AG04450 (cell line): ENCODE measurements around the gene CXCR5. TPM values are rescaled to one million over a fixed set of nuclear protein-coding genes. Genes with fewer than 3 reads are reported as not detected.

Experiments
- CTCF ChIA-PET: fragments of 300-600, 350-600 bp; formaldehyde crosslinking; extraction: SDS; loops from one replicate; lab custom pipeline; 2022; ENCODE audit warnings: antibody characterized with exemption, inconsistent platforms; lab: Charles Lee
- POLR2A ChIA-PET: fragments of 350-600 bp; formaldehyde crosslinking; extraction: SDS; loops from one replicate; lab custom pipeline; 2021; ENCODE audit warnings: antibody characterized with exemption, inconsistent platforms; lab: Yijun Ruan, JAX
- DNase-seq: peaks from one replicate; pipeline ENCODE4 v3.0.0-alpha.2; 2011; ENCODE audit warnings: low read depth, low spot score
- H3K27ac ChIP-seq: one replicate; pipeline ENCODE4 v1.5.1; 2012; ENCODE audit warnings: low read depth, low read length, control low read depth
- H3K27me3 ChIP-seq: one replicate; pipeline ENCODE4 v1.6.0; 2012; ENCODE audit warnings: low read length; ENCODE audit not compliant: control insufficient read depth, insufficient read depth
- H3K4me3 ChIP-seq: 2 replicates; pipeline ENCODE4 v1.5.1; 2011; ENCODE audit warnings: mild to moderate bottlenecking, low read depth, low read length, control low read depth
- H3K9me3 ChIP-seq: 2 replicates; pipeline ENCODE4 v1.5.1; 2012; ENCODE audit warnings: low read length; ENCODE audit not compliant: control insufficient read depth, insufficient read depth
- CTCF ChIP-seq: IDR thresholded peaks from 2 replicates; pipeline ENCODE4 v1.5.1; 2011; ENCODE audit warnings: low read depth, low read length, control low read depth, inconsistent platforms
- polyA plus RNA-seq: library from polyadenylated mRNA; depleted of rRNA; stranded (reverse); fragments of >200 nt; gene quantifications from 2 replicates; pipeline ENCODE4 v1.2.3, GENCODE V29; 2011

Gene CXCR5
- polyA plus RNA-seq, 1 experiment, result not detected

- Histone ChIP-seq H3K27me3 (no peaks in the 10 kb centered on the region), H3K27ac (no peak overlapping the region), H3K4me3 (no peak overlapping the region), H3K9me3 (no peaks in the 10 kb centered on the region)
- DNase-seq, result no peak
- CTCF ChIA-PET, result interaction anchor here (0.7 kb wide), 1 partner anchor 13 kb away, joined by 3 read pairs; no protein-coding TSS in a partner anchor
- no peak for TF ChIP-seq CTCF
- POLR2A ChIA-PET, result interaction anchor here (0.7 kb wide), 1 partner anchor 11 kb away, joined by 7 read pairs; no protein-coding TSS in a partner anchor
These were observed 1.2 kb upstream of the CXCR5 start for GRCh38 chr11:118882491-118882890.

- Histone ChIP-seq H3K27me3 (no peaks in the 10 kb centered on the region), H3K4me3 (no peak overlapping the region)
- POLR2A ChIA-PET, result interaction anchor here (0.6 to 1.1 kb wide), 3 partner anchors 10 to 1971 kb away, joined by 3 to 7 read pairs (median 3); no protein-coding TSS in a partner anchor
These were observed 706 bp upstream of the CXCR5 start for GRCh38 chr11:118883004-118883367.

GRCh38 chr11:118884875-118885274, 1.2 kb downstream of the CXCR5 start:
- no peak for DNase-seq
- Histone ChIP-seq H3K9me3 (no peaks in the 10 kb centered on the region), H3K27ac (no peak overlapping the region), H3K4me3 (no peak overlapping the region), H3K27me3 (no peaks in the 10 kb centered on the region)
- ChIA-PET POLR2A (interaction anchor here (1.2 kb wide), 1 partner anchor 92 kb away, joined by 4 read pairs; no protein-coding TSS in a partner anchor), CTCF (interaction anchor here (0.9 to 2.0 kb wide), 2 partner anchors 14 to 46 kb away, joined by 3 to 6 read pairs; no protein-coding TSS in a partner anchor)
- TF ChIP-seq CTCF, result no peak

More at GRCh38 chr11:118883004-118883367, 706 bp upstream of the CXCR5 start:
- CTCF ChIA-PET, result interaction anchor here (0.7 to 2.0 kb wide), 2 partner anchors 12 to 13 kb away, joined by 3 to 6 read pairs; no protein-coding TSS in a partner anchor
- no peaks in the 10 kb centered on the region for H3K9me3 ChIP-seq
- DNase-seq, result no peak
- no peak for TF ChIP-seq CTCF
- no peak overlapping the region for H3K27ac ChIP-seq

GRCh38 chr11:118885319-118885718, 1.6 kb downstream of the CXCR5 start:
- no peak for TF ChIP-seq CTCF
- no peaks in the 10 kb centered on the region for H3K27me3 ChIP-seq
- ChIA-PET CTCF (interaction anchor here (1.1 kb wide), 1 partner anchor 45 kb away, joined by 3 read pairs; no protein-coding TSS in a partner anchor), POLR2A (interaction anchor here (1.2 kb wide), 1 partner anchor 93 kb away, joined by 4 read pairs; no protein-coding TSS in a partner anchor)
- no peaks in the 10 kb centered on the region for H3K9me3 ChIP-seq
- DNase-seq, result no peak
- no peak overlapping the region for H3K4me3 ChIP-seq
- no peak overlapping the region for H3K27ac ChIP-seq

- H3K27ac ChIP-seq, result no peak overlapping the region
- POLR2A ChIA-PET, result interaction anchor here (1.2 kb wide), 1 partner anchor 93 kb away, joined by 4 read pairs; no protein-coding TSS in a partner anchor
- CTCF ChIA-PET, result interaction anchor here (0.7 to 1.1 kb wide), 2 partner anchors 44 to 119 kb away, joined by 3 to 4 read pairs; no protein-coding TSS in a partner anchor
These were observed 2.3 kb downstream of the CXCR5 start for GRCh38 chr11:118885831-118886565.

More at GRCh38 chr11:118885831-118886565, 2.3 kb downstream of the CXCR5 start:
- TF ChIP-seq CTCF, result no peak
- Histone ChIP-seq H3K9me3 (no peaks in the 10 kb centered on the region), H3K27me3 (no peaks in the 10 kb centered on the region), H3K4me3 (no peak overlapping the region)
- DNase-seq, result no peak
